WTC11 (cell line): ENCODE data around the gene SGCG.

ENCODE experiments used
- ATF6 ChIP-seq: sonication (generic); formaldehyde crosslinking; IDR thresholded peaks from 2 replicates; pipeline ENCODE4 v1.8.1; 2023; ENCODE audit warnings: mild to moderate bottlenecking, missing genetic modification reagents
- CREB1 ChIP-seq: sonication (generic); formaldehyde crosslinking; IDR thresholded peaks from 2 replicates; pipeline ENCODE4 v1.8.0; 2023; ENCODE audit warnings: mild to moderate bottlenecking, missing genetic modification reagents
- FOXK1 ChIP-seq: sonication (generic); formaldehyde crosslinking; IDR thresholded peaks from 2 replicates; pipeline ENCODE4 v1.8.0; 2022; ENCODE audit warnings: mild to moderate bottlenecking, moderate library complexity, missing genetic modification reagents
- GABPB1 ChIP-seq: sonication (generic); formaldehyde crosslinking; IDR thresholded peaks from 2 replicates; pipeline ENCODE4 v1.8.1; 2023; ENCODE audit warnings: mild to moderate bottlenecking, missing genetic modification reagents
- IRF2 ChIP-seq: sonication (generic); formaldehyde crosslinking; IDR thresholded peaks from 2 replicates; pipeline ENCODE4 v1.8.0; 2022; ENCODE audit warnings: low read depth, missing genetic modification reagents, borderline replicate concordance
- JUN ChIP-seq: sonication (generic); formaldehyde crosslinking; IDR thresholded peaks from 2 replicates; pipeline ENCODE4 v1.8.0; 2023; ENCODE audit warnings: mild to moderate bottlenecking, missing genetic modification reagents
- MAX ChIP-seq: sonication (generic); formaldehyde crosslinking; IDR thresholded peaks from 2 replicates; pipeline ENCODE4 v1.8.0; 2022; ENCODE audit warnings: mild to moderate bottlenecking, missing genetic modification reagents
- MYBL2 ChIP-seq: sonication (generic); formaldehyde crosslinking; IDR thresholded peaks from 2 replicates; pipeline ENCODE4 v1.8.1; 2023; ENCODE audit warnings: mild to moderate bottlenecking, moderate library complexity, missing genetic modification reagents
- PRDM15 ChIP-seq: sonication (generic); formaldehyde crosslinking; IDR thresholded peaks from 2 replicates; pipeline ENCODE4 v1.8.0; 2022; ENCODE audit warnings: missing genetic modification reagents
- PRRX2 ChIP-seq: fragments of 250-450 bp; sonication (Bioruptor Pico); IDR thresholded peaks from 2 replicates; pipeline ENCODE4 v1.8.0; 2021; ENCODE audit warnings: mild to moderate bottlenecking
- TP53 ChIP-seq: sonication (generic); formaldehyde crosslinking; IDR thresholded peaks from 2 replicates; pipeline ENCODE4 v1.8.1; 2023; ENCODE audit warnings: mild to moderate bottlenecking, missing genetic modification reagents
- ZBTB43 ChIP-seq: sonication (generic); formaldehyde crosslinking; IDR thresholded peaks from 2 replicates; pipeline ENCODE4 v1.8.1; 2023; ENCODE audit warnings: mild to moderate bottlenecking, missing genetic modification reagents
- ZNF416 ChIP-seq: fragments of 250-450 bp; sonication (Bioruptor Pico); IDR thresholded peaks from 2 replicates; pipeline ENCODE4 v1.9.0; 2021; ENCODE audit warnings: mild to moderate bottlenecking, inconsistent platforms
- TF ChIP-seq, protein P1 (sequence below): fragments of 200-600 bp; IDR thresholded peaks from 2 replicates; pipeline ENCODE4 v1.8.0; 2022; ENCODE audit warnings: antibody characterized with exemption

DNA sequence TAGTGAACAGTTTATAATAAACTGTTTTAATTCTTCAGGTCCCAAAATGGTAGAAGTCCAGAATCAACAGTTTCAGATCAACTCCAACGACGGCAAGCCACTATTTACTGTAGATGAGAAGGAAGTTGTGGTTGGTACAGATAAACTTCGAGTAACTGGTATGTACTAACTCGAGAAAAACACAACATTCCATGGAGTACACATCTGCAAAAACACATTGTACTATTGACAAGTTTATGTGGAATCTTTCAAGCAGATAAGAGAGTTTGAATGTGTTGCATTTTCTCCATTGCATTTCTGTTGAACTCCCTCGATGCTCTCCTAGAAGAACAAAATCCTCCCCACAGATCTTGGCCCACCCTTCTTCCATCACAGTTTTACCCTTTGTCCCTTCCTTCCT lies 98.5 kb downstream of the SGCG start:
- TF ChIP-seq, protein P1, sequence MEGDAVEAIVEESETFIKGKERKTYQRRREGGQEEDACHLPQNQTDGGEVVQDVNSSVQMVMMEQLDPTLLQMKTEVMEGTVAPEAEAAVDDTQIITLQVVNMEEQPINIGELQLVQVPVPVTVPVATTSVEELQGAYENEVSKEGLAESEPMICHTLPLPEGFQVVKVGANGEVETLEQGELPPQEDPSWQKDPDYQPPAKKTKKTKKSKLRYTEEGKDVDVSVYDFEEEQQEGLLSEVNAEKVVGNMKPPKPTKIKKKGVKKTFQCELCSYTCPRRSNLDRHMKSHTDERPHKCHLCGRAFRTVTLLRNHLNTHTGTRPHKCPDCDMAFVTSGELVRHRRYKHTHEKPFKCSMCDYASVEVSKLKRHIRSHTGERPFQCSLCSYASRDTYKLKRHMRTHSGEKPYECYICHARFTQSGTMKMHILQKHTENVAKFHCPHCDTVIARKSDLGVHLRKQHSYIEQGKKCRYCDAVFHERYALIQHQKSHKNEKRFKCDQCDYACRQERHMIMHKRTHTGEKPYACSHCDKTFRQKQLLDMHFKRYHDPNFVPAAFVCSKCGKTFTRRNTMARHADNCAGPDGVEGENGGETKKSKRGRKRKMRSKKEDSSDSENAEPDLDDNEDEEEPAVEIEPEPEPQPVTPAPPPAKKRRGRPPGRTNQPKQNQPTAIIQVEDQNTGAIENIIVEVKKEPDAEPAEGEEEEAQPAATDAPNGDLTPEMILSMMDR = no peak
- TF ChIP-seq JUN (CRISPR knock-in tag) (no peak), MYBL2 (CRISPR knock-in tag) (no peak), TP53 (CRISPR knock-in tag) (no peak), PRRX2 (CRISPR knock-in tag) (no peak), CREB1 (CRISPR knock-in tag) (no peak), GABPB1 (CRISPR knock-in tag) (no peak), PRDM15 (CRISPR knock-in tag) (no peak), MAX (CRISPR knock-in tag) (no peak), ATF6 (CRISPR knock-in tag) (no peak), IRF2 (CRISPR knock-in tag) (no peak), FOXK1 (CRISPR knock-in tag) (no peak), ZBTB43 (CRISPR knock-in tag) (no peak), ZNF416 (CRISPR knock-in tag) (no peak)
